Mucosa of descending colon (tissue), 3 donors: ENCODE data around the gene TRAPPC1. TPM values are rescaled to one million over a fixed set of nuclear protein-coding genes. Genes with fewer than 3 reads are reported as not detected.
"Not testable (repeated sequence)": the region's sequence is repeated elsewhere in the genome, so short reads cannot be mapped to it uniquely, and the experiment has no call there.

ENCODE experiments used
- ATAC-seq: fragments of 200-7000 bp; cut with Tn5 transposase; one replicate; pipeline ENCODE4 v1.9.1; 2020; ENCODE audit warnings: mild to moderate bottlenecking, moderate library complexity
- DNase-seq, 3 donors: peaks; one replicate each; pipeline ENCODE4 v3.0.0-alpha.2; 2020
- H3K36me3 ChIP-seq: fragments of 200-600 bp; one replicate; pipeline ENCODE4 v1.8.0; 2021; ENCODE audit warnings: low read depth, mild to moderate bottlenecking
- H3K4me1 ChIP-seq: fragments of 200-600 bp; one replicate; pipeline ENCODE4 v1.8.0; 2021; ENCODE audit warnings: low read depth, mild to moderate bottlenecking
- H3K4me3 ChIP-seq: fragments of 200-600 bp; one replicate; pipeline ENCODE4 v1.8.0; 2021; ENCODE audit warnings: mild to moderate bottlenecking
- H3K9me3 ChIP-seq: fragments of 200-600 bp; one replicate; pipeline ENCODE4 v1.8.0; 2021; ENCODE audit warnings: mild to moderate bottlenecking
- intact Hi-C, 2 donors: fragments of 100-400 bp; cut with DNase I in 1 of 2; cut with micrococcal nuclease in 1 of 2; formaldehyde crosslinking; loops; one replicate each; pipeline versions ENCODE4 v1.11.0 to v1.11.1; 2022; cut with DNase I, micrococcal nuclease
- total RNA-seq, 3 donors: library from RNA; stranded (reverse); fragmentation: NEBNext Ultra II Directional in 2 of 3; extraction: Animal tissue kit (Norgen Biotek cat#: 25700) in 2 of 3; gene quantifications; one replicate each; pipeline versions ENCODE4 v1.2.1 to v1.2.4, GENCODE V29; 2021 to 2023
- TF ChIP-seq, protein P1 (sequence below): fragments of 200-600 bp; IDR thresholded peaks from one replicate; pipeline ENCODE4 v1.8.0; 2022; ENCODE audit warnings: antibody characterized with exemption, mild to moderate bottlenecking
- donor health status: DM: no; HTN: no; CAD: no; lungs with moderate emphysema.
- donor health status: DM: no; HTN: no; CAD: no.
- donor health status: DM: no; HTN: yes; CAD: no.

The TRAPPC1 gene
- total RNA-seq, 3 donors from 2014 or later: 86.2 to 116 (median 114) TPM

DNA sequence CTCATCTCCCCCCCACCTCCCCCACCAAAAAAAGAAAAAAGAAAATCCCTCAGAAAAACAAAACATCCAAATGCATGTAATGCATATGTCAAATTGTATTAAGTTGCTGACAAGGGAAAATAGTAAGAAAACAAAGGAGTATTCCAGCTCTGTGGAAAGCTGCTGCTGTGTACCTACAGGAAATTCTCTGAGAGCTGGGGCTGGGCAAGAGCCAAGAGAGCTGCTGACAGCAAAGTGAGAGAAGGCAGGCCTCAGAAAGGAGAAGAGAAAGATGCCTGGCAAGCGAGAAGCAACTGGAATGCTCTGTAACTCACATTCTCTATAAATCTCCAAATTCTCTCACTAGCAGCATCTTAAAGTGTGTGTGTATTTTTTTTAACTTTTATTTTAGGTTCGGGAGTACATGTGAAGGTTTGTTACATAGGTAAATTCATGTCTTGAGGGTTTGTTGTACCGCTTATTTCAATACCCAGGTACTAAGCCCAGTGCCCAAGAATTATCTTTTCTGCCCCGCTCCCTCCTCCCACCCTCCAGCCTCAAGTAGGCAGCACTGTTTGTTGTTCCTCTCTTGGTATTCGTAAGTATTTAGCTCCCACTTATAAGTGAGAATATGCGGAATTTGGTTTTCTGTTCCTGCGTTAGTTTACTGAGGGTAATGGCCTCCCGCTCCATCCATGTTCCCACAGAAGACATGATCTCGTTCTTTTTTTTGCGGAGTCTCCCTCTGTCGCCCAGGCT, 24.7 kb upstream of the TRAPPC1 start:
- intact Hi-C loops: no loop called here
- no peaks in the 10 kb centered on the region for H3K4me1 ChIP-seq
- TF ChIP-seq, protein P1, sequence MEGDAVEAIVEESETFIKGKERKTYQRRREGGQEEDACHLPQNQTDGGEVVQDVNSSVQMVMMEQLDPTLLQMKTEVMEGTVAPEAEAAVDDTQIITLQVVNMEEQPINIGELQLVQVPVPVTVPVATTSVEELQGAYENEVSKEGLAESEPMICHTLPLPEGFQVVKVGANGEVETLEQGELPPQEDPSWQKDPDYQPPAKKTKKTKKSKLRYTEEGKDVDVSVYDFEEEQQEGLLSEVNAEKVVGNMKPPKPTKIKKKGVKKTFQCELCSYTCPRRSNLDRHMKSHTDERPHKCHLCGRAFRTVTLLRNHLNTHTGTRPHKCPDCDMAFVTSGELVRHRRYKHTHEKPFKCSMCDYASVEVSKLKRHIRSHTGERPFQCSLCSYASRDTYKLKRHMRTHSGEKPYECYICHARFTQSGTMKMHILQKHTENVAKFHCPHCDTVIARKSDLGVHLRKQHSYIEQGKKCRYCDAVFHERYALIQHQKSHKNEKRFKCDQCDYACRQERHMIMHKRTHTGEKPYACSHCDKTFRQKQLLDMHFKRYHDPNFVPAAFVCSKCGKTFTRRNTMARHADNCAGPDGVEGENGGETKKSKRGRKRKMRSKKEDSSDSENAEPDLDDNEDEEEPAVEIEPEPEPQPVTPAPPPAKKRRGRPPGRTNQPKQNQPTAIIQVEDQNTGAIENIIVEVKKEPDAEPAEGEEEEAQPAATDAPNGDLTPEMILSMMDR: no peak
- no peak for ATAC-seq
- no peaks in the 10 kb centered on the region for H3K9me3 ChIP-seq
- H3K4me3 ChIP-seq: no peak overlapping the region
- DNase-seq: peak in 1 of 3 donors; percentile 13
- H3K36me3 ChIP-seq: no peaks in the 10 kb centered on the region

DNA sequence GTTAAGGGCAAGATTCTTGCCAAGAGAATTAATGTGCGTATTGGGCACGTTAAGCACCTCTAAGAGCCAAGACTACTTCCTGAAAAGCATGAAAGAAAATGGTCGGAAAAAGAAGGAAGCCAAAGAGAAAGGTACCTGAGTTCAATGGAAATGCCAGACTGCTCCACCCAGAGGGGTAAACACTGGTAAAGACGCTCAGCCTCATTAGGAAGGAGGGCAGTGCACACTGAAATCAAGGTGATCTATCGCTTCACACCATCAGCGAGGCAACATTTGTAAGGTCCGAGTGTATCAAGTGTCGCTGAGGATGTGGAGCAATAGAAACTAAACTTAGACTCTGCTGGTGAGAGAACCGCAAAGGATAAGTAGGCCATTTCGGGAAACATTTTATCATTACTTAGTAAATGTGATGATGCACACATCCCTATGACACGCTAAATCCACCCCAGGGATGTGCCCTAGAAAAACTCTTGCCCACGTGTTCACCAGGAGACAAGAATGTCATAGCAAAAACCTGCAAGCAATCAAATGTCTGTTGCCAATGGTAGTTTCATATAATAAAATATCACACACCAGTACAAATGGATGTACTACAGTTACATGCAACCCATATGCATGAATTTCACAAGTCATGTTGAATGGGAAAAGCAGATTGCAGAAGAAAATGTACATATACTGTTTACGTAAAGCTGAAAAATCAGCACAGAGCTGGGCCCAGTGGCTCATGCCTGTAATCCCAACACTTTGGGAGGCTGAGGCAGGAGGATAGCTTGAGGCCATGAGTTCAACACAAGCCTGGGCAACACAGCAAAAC, 23.9 kb upstream of the TRAPPC1 start:
- DNase-seq (no peak), ATAC-seq (no peak)
- Histone ChIP-seq H3K4me3 (no peak overlapping the region), H3K9me3 (no peaks in the 10 kb centered on the region), H3K36me3 (no peaks in the 10 kb centered on the region), H3K4me1 (no peaks in the 10 kb centered on the region)
- TF ChIP-seq, protein P1: no peak
- intact Hi-C loops: no loop called here

DNA sequence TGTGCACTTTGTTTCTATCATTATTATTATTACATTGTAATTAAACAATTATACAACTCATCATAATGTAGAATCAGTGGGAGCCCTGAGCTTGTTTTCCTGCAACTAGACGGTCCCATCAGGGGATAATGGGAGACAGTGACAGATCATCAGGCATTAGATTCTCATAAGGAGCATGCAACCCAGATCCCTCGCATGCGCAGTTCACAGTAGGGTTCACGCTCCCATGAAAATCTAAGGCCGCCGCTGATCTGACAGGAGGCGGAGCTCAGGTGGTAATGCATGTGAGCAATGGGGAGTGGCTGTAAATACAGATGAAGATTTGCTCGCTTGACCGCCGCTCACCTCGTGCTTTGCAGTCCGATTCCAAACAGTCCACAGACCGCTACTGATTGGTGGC, 21.5 kb upstream of the TRAPPC1 start:
- H3K4me1 ChIP-seq, H3K9me3 ChIP-seq, DNase-seq, H3K36me3 ChIP-seq, intact Hi-C loops, ATAC-seq, H3K4me3 ChIP-seq: not testable (repeated sequence)

DNA sequence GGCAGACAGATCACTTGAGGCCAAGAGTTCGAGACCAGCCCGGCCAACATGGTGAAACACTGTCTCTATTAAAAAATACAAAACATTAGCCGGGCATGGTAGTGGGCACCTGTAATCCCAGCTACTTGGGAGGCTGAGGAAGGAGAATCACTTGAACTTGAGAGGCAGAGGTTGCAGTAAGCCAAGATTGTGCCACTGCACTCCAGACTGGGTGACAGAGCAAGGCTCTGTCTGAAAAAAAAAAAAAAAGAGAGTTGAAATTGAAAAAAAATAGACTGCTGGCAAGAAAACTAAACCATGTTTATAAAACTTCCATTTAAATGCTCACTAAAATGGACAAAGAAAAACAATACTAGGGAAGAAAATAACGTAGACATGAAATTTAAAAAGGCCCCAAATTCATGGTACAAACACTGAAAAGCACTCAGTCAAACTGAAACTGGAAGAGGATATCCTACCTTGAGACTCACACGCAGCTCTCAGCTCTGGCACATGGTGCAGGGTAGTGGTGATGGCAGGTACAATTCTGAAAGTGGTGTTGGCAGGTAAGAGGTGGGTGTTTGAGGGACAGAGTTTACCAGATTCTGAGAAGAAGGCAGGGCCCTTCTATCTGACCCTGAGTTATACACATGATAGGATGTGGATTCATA, 19.5 kb upstream of the TRAPPC1 start:
- no peaks in the 10 kb centered on the region for H3K4me1 ChIP-seq
- ATAC-seq: peak; percentile 51
- H3K36me3 ChIP-seq: no peaks in the 10 kb centered on the region
- no peak for DNase-seq
- no peaks in the 10 kb centered on the region for H3K9me3 ChIP-seq
- TF ChIP-seq, protein P1: no peak
- no peak overlapping the region for H3K4me3 ChIP-seq
- intact Hi-C loops: no loop called here

DNA sequence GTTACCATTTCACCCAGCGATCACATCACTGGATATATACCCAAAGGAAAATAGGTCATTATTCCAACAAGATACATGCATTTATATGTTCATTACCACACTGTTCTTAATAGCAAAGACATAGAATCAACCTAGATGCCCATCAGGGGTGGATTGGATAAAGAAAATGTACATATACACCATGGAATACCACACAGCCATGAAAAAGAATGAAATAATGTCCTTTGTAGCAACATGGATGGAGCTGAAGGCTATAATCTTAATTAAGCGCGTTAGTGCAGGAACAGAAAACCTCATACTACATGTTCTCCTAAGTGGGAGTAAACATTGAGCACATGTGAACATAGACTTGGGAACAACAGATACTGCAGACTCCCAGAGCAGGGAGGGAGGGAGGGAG, 18.8 kb upstream of the TRAPPC1 start:
- Histone ChIP-seq H3K4me3 (no peak overlapping the region), H3K4me1 (no peaks in the 10 kb centered on the region), H3K36me3 (no peaks in the 10 kb centered on the region), H3K9me3 (no peaks in the 10 kb centered on the region)
- TF ChIP-seq, protein P1: no peak
- ATAC-seq: no peak
- no peak for DNase-seq
- intact Hi-C loops: no loop called here

DNA sequence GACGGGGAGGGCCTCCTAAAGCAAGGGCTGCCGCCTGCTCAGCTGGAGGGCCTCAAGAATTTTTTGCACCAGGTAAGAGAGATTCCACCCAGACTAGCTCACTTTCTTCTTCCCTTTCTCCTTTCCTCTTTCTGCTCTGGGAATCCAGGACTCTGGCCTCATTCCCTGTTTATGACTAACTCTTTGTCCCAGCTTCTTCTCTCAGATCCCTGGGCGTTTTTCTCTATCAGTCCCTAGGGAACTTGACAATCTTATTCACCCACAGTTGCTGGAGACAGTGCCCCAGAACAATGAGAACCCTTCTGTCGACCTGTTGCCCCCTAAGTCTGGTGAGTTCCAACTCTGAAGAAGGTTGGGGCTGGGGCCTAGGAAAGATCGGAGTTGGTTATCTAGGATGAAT, 15.9 kb upstream of the TRAPPC1 start:
- peaks cover 9% of the 10 kb centered on the region for H3K36me3 ChIP-seq
- no peaks in the 10 kb centered on the region for H3K9me3 ChIP-seq
- H3K4me1 ChIP-seq: no peaks in the 10 kb centered on the region
- TF ChIP-seq, protein P1: no peak
- no peak for DNase-seq
- intact Hi-C loops: no loop called here
- ATAC-seq: no peak
- H3K4me3 ChIP-seq: no peak overlapping the region
